A549 (cell line): ENCODE data around the gene DNASE2. TPM values are rescaled to one million over a fixed set of nuclear protein-coding genes. Genes with fewer than 3 reads are reported as not detected.
A peak's percentile ranks its signal among the peaks of the same experiment; 100 is the strongest.

Experiments
- ATAC-seq, 2 experiments: fragments of 200-7000 bp in 1 of 2; fragments of >200 bp in 1 of 2; cut with Nextera tagmentation in 1 of 2; cut with Tn5 transposase in 1 of 2; 3 replicates each; pipeline versions ENCODE4 v1.8.0 to v1.9.1; 2018 to 2020; ENCODE audit warnings: mild to moderate bottlenecking in 1 of 2, moderate library complexity in 1 of 2
- CTCF ChIA-PET: fragments of 300-600 bp; sonication (Branson Sonifier 250); formaldehyde crosslinking; extraction: SDS; loops from one replicate; lab custom pipeline; 2021; ENCODE audit warnings: antibody characterized with exemption, inconsistent platforms; lab: Yijun Ruan, JAX
- POLR2A ChIA-PET: fragments of 350-600 bp; formaldehyde crosslinking; extraction: SDS; loops from one replicate; lab custom pipeline; 2021; ENCODE audit warnings: antibody characterized with exemption, inconsistent platforms; lab: Yijun Ruan, JAX
- DNase-seq, 2 experiments: peaks; one replicate each; pipeline versions ENCODE4 v3.0.0 to v3.0.0-alpha.2; 2011 to 2016; ENCODE audit warnings: low read depth in 1 of 2, low spot score in 1 of 2
- FAIRE-seq: peaks from 2 replicates; lab custom pipeline; 2011; peaks lifted over from hg19 to GRCh38; lab: Jason Lieb, UNC
- H3K27ac ChIP-seq, 2 experiments: fragments of >200 bp; sonication (Bioruptor Twin); formaldehyde crosslinking; 3 replicates each; pipeline ENCODE4 v1.5.1; 2016 to 2017
- H3K4me1 ChIP-seq: fragments of >200 bp; sonication (Bioruptor Twin); formaldehyde crosslinking; 3 replicates; pipeline ENCODE4 v1.6.1; 2016
- H3K4me2 ChIP-seq: fragments of >200 bp; sonication (Bioruptor Twin); formaldehyde crosslinking; 3 replicates; pipeline ENCODE4 v1.6.1; 2016
- H3K4me3 ChIP-seq: fragments of >200 bp; sonication (Bioruptor Twin); formaldehyde crosslinking; 3 replicates; pipeline ENCODE4 v1.5.1; 2016
- H3K9me3 ChIP-seq: fragments of >200 bp; sonication (Bioruptor Twin); formaldehyde crosslinking; 3 replicates; pipeline ENCODE4 v1.6.1; 2016
- ATOH8 ChIP-seq: fragments of 250-450 bp; sonication (Bioruptor Pico); IDR thresholded peaks from 2 replicates; pipeline ENCODE4 v1.5.0; 2020; ENCODE audit warnings: low read depth, mild to moderate bottlenecking, moderate library complexity
- CBX2 ChIP-seq: fragments of 200-600 bp; sonication (generic); IDR thresholded peaks from 2 replicates; pipeline ENCODE4 v1.6.1; 2016; ENCODE audit warnings: low read depth, mild to moderate bottlenecking, borderline replicate concordance
- CEBPB ChIP-seq, 2 experiments: fragments of >200 bp in 1 of 2; sonication (Bioruptor Twin) in 1 of 2; formaldehyde crosslinking in 1 of 2; IDR thresholded peaks; 2 replicates each; pipeline ENCODE4 v1.6.1; 2012 to 2016
- CHD2 ChIP-seq: fragments of 150-350 bp; IDR thresholded peaks from 2 replicates; pipeline ENCODE4 v1.6.1; 2014; ENCODE audit warnings: low read length; ENCODE audit not compliant: partially characterized antibody
- ELK1 ChIP-seq: fragments of 150-350 bp; IDR thresholded peaks from 2 replicates; pipeline ENCODE4 v1.6.1; 2014; ENCODE audit warnings: low read depth, mild to moderate bottlenecking, low read length
- ESRRA ChIP-seq: fragments of 150-350 bp; IDR thresholded peaks from 2 replicates; pipeline ENCODE4 v1.6.1; 2014; ENCODE audit warnings: mild to moderate bottlenecking, low read length, borderline replicate concordance
- FOSB ChIP-seq: fragments of 250-450 bp; sonication (Bioruptor Pico); IDR thresholded peaks from 2 replicates; pipeline ENCODE4 v1.5.0; 2020; ENCODE audit warnings: mild to moderate bottlenecking, moderate library complexity
- FOSL2 ChIP-seq, 2 experiments: fragments of 450-650 bp in 1 of 2; fragments of >200 bp in 1 of 2; sonication (Bioruptor Twin) in 1 of 2; formaldehyde crosslinking; IDR thresholded peaks; 2 replicates each; pipeline versions ENCODE4 v1.5.0 to v1.6.1; 2016 to 2020; ENCODE audit warnings: mild to moderate bottlenecking in 1 of 2, moderate library complexity in 1 of 2
- FOXS1 ChIP-seq: fragments of 250-450 bp; sonication (Bioruptor Pico); IDR thresholded peaks from 2 replicates; pipeline ENCODE4 v1.5.0; 2020; ENCODE audit warnings: mild to moderate bottlenecking, moderate library complexity
- HEYL ChIP-seq: fragments of 250-450 bp; sonication (Bioruptor Pico); IDR thresholded peaks from 2 replicates; pipeline ENCODE4 v1.8.0; 2021; ENCODE audit warnings: mild to moderate bottlenecking, moderate library complexity
- HOXA7 ChIP-seq: fragments of 250-450 bp; sonication (Bioruptor Pico); IDR thresholded peaks from 2 replicates; pipeline ENCODE4 v1.5.0; 2020; ENCODE audit warnings: mild to moderate bottlenecking, moderate library complexity
- HOXB13 ChIP-seq: fragments of 250-450 bp; sonication (Bioruptor Pico); IDR thresholded peaks from 2 replicates; pipeline ENCODE4 v1.5.0; 2020; ENCODE audit warnings: low read depth, mild to moderate bottlenecking, moderate library complexity
- JUNB ChIP-seq: fragments of >200 bp; sonication (Bioruptor Twin); formaldehyde crosslinking; IDR thresholded peaks from 2 replicates; pipeline ENCODE4 v1.6.1; 2016
- KDM5A ChIP-seq: fragments of 200-600 bp; sonication (generic); IDR thresholded peaks from 2 replicates; pipeline ENCODE4 v1.6.1; 2016; ENCODE audit warnings: antibody characterized with exemption, mild to moderate bottlenecking
- MYC ChIP-seq: IDR thresholded peaks from 2 replicates; pipeline ENCODE4 v1.6.1; 2012; ENCODE audit warnings: mild to moderate bottlenecking, inconsistent platforms, low read length, improper control_type of control experiment, borderline replicate concordance
- NPAS2 ChIP-seq: fragments of 250-450 bp; sonication (Bioruptor Pico); IDR thresholded peaks from 2 replicates; pipeline ENCODE4 v1.8.0; 2022; ENCODE audit warnings: mild to moderate bottlenecking, moderate library complexity, borderline replicate concordance
- POLR2A ChIP-seq: IDR thresholded peaks from 2 replicates; pipeline ENCODE4 v1.6.1; 2012; ENCODE audit warnings: mild to moderate bottlenecking, low read length
- RAD21 ChIP-seq, 2 experiments: fragments of >200 bp in 1 of 2; sonication (Bioruptor Twin) in 1 of 2; formaldehyde crosslinking in 1 of 2; IDR thresholded peaks in 1 of 2; conservative IDR thresholded peaks in 1 of 2; 2 replicates in 1 of 2; 3 replicates in 1 of 2; pipeline ENCODE4 v1.6.1; 2012 to 2018; ENCODE audit warnings: inconsistent platforms in 1 of 2
- RARB ChIP-seq: fragments of 250-450 bp; sonication (Bioruptor Pico); IDR thresholded peaks from 2 replicates; pipeline ENCODE4 v1.8.0; 2021; ENCODE audit warnings: mild to moderate bottlenecking, moderate library complexity
- RFX5 ChIP-seq: fragments of 450-650 bp; IDR thresholded peaks from 2 replicates; pipeline ENCODE4 v1.7.1; 2014; ENCODE audit warnings: antibody characterized with exemption, mild to moderate bottlenecking, moderate library complexity
- SREBF2 ChIP-seq: fragments of 450-650 bp; IDR thresholded peaks from 2 replicates; pipeline ENCODE4 v1.6.1; 2014; ENCODE audit warnings: mild to moderate bottlenecking, moderate library complexity
- TP53 ChIP-seq: fragments of 250-450 bp; sonication (Bioruptor Pico); IDR thresholded peaks from 2 replicates; pipeline ENCODE4 v1.5.0; 2021; ENCODE audit warnings: mild to moderate bottlenecking, moderate library complexity
- ZNF302 ChIP-seq: fragments of 250-450 bp; sonication (Bioruptor Pico); IDR thresholded peaks from 2 replicates; pipeline ENCODE4 v1.9.0; 2021; ENCODE audit warnings: inconsistent platforms, mild to moderate bottlenecking, moderate library complexity
- WGBS: methylation state at CpG from one replicate; pipeline ENCODE4 v1.1.6; 2017; ENCODE audit errors: missing lambda C conversion rate; 5-methylcytosine and 5-hydroxymethylcytosine counted together
- polyA plus RNA-seq, 4 experiments: library from polyadenylated mRNA; depleted of rRNA in 3 of 4; stranded (reverse); fragments of >200 nt; fragmentation: RNase III in 1 of 4; extraction: RNeasy Plus Mini Kit Qiagen cat#74134 plus additional on column Dnase treatment in 1 of 4; gene quantifications; 2 replicates in 3 of 4; 3 replicates in 1 of 4; pipeline ENCODE4 v1.2.3, GENCODE V29; 2011 to 2017
- TF ChIP-seq, protein P1 (sequence below): IDR thresholded peaks from 2 replicates; pipeline ENCODE4 v1.6.1; 2012
- TF ChIP-seq, protein P2 (sequence below): IDR thresholded peaks from 2 replicates; pipeline ENCODE4 v1.6.1; 2012; ENCODE audit warnings: low read depth, borderline replicate concordance
- TF ChIP-seq, protein P3 (sequence below): IDR thresholded peaks from 2 replicates; pipeline ENCODE4 v1.6.1; 2012
- TF ChIP-seq, protein P4 (sequence below): fragments of >200 bp; sonication (Bioruptor Twin); formaldehyde crosslinking; IDR thresholded peaks from 3 replicates; pipeline ENCODE4 v1.6.1; 2016

DNASE2 gene
- polyA plus RNA-seq, 2 of the 4 experiments (the other 2 are of a cell fraction): 15.7 to 24.9 TPM

DNA sequence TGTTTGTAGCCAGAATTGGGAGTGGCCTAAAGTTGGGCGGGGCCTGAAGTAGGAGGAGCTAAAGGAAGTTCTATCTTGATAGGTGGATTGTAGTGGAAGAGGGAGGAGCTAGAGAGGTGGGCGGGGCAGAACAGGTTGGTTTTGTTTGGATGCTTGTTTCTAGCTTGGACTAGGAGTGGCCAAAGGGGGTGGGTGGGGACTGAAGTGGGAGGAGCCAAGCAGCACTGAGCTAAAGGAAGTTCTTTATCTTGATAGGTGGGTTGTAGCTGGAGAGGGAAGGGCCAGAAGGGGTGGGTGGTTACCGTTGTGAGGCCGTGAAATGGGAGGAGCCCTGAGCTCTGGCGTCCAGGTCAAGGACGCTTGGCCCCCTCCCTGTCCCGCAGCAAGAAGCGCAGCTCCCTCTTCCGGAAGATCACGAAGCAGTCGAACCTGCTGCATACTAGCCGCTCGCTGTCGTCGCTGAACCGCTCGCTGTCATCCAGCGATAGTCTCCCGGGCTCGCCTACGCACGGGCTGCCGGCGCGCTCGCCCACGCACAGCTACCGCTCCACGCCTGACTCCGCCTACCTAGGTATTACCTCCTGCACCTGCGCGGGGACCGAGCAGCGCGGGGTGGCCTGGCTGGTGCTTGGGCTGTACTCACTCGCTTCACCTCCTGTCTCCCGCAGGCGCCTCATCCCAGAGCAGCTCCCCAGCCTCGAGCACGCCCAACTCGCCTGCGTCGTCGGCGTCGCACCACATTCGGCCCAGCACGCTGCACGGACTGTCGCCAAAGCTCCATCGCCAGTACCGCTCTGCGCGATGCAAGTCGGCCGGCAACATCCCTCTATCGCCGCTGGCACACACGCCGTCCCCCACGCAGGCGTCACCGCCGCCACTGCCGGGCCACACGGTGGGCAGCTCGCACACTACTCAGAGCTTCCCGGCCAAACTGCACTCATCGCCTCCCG lies 8.0 kb downstream of the DNASE2 start:
- Histone ChIP-seq H3K4me2 (no peak overlapping the region), H3K4me1 (no peaks in the 10 kb centered on the region), H3K27ac (no peak overlapping the region), H3K4me3 (no peak overlapping the region), H3K9me3 (no peaks in the 10 kb centered on the region)
- POLR2A ChIA-PET: interaction anchor here (0.9 kb wide), 1 partner anchor 9 kb away, joined by 5 read pairs; no protein-coding TSS in a partner anchor
- peak; percentile 58 to 69; a peak in 3 of 6 replicates for ATAC-seq
- FAIRE-seq: no peak
- CTCF ChIA-PET: interaction anchor here (6.0 kb wide), 1 partner anchor 26 kb away, joined by 31 read pairs; no protein-coding TSS in a partner anchor
- peak in 1 of 2 experiments; percentile 64 for DNase-seq
- TF ChIP-seq, protein P1, sequence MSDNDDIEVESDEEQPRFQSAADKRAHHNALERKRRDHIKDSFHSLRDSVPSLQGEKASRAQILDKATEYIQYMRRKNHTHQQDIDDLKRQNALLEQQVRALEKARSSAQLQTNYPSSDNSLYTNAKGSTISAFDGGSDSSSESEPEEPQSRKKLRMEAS: no peak
- TF ChIP-seq, protein P2, sequence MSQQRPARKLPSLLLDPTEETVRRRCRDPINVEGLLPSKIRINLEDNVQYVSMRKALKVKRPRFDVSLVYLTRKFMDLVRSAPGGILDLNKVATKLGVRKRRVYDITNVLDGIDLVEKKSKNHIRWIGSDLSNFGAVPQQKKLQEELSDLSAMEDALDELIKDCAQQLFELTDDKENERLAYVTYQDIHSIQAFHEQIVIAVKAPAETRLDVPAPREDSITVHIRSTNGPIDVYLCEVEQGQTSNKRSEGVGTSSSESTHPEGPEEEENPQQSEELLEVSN: no peak
- TF ChIP-seq ATOH8 (CRISPR knock-in tag): no peak
- no peak for TF ChIP-seq HEYL (CRISPR knock-in tag)
- TF ChIP-seq TP53 (CRISPR knock-in tag): no peak
- no peak for TF ChIP-seq FOXS1 (CRISPR knock-in tag)
- TF ChIP-seq CHD2: no peak
- no peak for TF ChIP-seq NPAS2 (CRISPR knock-in tag)
- no peak for TF ChIP-seq KDM5A
- no peak for TF ChIP-seq FOSB (CRISPR knock-in tag)
- no peak for TF ChIP-seq ELK1
- no peak for TF ChIP-seq HOXB13 (CRISPR knock-in tag)
- TF ChIP-seq SREBF2: no peak
- TF ChIP-seq ZNF302 (CRISPR knock-in tag): no peak
- WGBS: 94% methylated on average over 51 of the region's 70 CpGs

DNA sequence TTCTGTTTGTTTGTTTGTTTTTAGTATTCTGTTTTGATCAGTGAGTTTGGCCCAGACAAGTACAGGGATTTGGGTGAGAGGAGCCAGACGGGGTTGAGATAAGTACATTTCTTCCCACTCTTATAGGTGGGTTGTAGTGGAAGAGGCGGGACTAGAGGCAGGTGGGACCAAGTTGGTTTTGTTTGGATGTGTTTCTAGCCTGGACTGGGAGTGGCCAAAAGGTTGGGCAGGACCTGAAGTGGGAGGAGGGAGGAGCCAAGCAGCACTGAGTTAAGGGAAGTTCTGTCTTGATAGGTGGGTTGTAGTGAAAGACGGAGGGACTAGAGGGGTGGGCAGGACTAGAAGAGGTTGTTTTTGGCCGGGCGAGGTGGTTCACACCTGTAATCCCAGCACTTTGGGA lies 9.0 kb downstream of the DNASE2 start:
- DNase-seq (no peak), FAIRE-seq (no peak), ATAC-seq (peak in 1 of 2 experiments; percentile 36; a peak in 3 of 6 replicates)
- no peak overlapping the region for H3K4me3 ChIP-seq
- H3K4me2 ChIP-seq: no peak overlapping the region
- H3K9me3 ChIP-seq: no peaks in the 10 kb centered on the region
- ChIA-PET CTCF (interaction anchor here (1.1 to 6.0 kb wide), 4 partner anchors 9 to 61 kb away, joined by 3 to 31 read pairs (median 4); partner anchors contain the start of gene DNASE2), POLR2A (interaction anchor here (0.9 kb wide), 1 partner anchor 10 kb away, joined by 5 read pairs; no protein-coding TSS in a partner anchor)
- H3K4me1 ChIP-seq: no peaks in the 10 kb centered on the region
- TF ChIP-seq ZNF302 (CRISPR knock-in tag) (no peak), CBX2 (no peak), ESRRA (no peak), CEBPB (IDR thresholded peaks at IDR 0.05) (no peak)
- TF ChIP-seq, protein P1: no peak
- WGBS: 93% methylated on average over 5 of the region's 5 CpGs
- H3K27ac ChIP-seq: no peak overlapping the region

- POLR2A ChIA-PET: no interaction called here
- 66% methylated on average over 3 of the region's 3 CpGs for WGBS
- TF ChIP-seq ESRRA (no peak), RFX5 (no peak), JUNB (no peak), HOXA7 (CRISPR knock-in tag) (no peak), TP53 (CRISPR knock-in tag) (no peak), KDM5A (no peak), FOSL2 (IDR thresholded peaks at IDR 0.05) (no peak), FOSL2 (CRISPR knock-in tag; IDR thresholded peaks at IDR 0.05) (no peak), RARB (no peak), RAD21 (conservative IDR thresholded peaks at IDR 0.05 in 1 of 2, IDR thresholded peaks at IDR 0.05 in 1 of 2) (no peak), POLR2A (no peak), MYC (no peak)
- TF ChIP-seq, protein P3, sequence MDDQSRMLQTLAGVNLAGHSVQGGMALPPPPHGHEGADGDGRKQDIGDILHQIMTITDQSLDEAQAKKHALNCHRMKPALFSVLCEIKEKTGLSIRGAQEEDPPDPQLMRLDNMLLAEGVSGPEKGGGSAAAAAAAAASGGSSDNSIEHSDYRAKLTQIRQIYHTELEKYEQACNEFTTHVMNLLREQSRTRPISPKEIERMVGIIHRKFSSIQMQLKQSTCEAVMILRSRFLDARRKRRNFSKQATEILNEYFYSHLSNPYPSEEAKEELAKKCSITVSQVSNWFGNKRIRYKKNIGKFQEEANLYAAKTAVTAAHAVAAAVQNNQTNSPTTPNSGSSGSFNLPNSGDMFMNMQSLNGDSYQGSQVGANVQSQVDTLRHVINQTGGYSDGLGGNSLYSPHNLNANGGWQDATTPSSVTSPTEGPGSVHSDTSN: no peak
- TF ChIP-seq, protein P4, sequence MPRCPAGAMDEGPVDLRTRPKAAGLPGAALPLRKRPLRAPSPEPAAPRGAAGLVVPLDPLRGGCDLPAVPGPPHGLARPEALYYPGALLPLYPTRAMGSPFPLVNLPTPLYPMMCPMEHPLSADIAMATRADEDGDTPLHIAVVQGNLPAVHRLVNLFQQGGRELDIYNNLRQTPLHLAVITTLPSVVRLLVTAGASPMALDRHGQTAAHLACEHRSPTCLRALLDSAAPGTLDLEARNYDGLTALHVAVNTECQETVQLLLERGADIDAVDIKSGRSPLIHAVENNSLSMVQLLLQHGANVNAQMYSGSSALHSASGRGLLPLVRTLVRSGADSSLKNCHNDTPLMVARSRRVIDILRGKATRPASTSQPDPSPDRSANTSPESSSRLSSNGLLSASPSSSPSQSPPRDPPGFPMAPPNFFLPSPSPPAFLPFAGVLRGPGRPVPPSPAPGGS: no peak
Measured at GRCh38 chr19:12871681-12872080, 9.6 kb downstream of the DNASE2 start.

More at GRCh38 chr19:12871681-12872080, 9.6 kb downstream of the DNASE2 start:
- H3K4me2 ChIP-seq: no peak overlapping the region
- no peak for ATAC-seq
- FAIRE-seq: no peak
- CTCF ChIA-PET: interaction anchor here (1.1 to 6.0 kb wide), 4 partner anchors 9 to 60 kb away, joined by 3 to 31 read pairs (median 4); partner anchors contain the start of gene DNASE2
- no peaks in the 10 kb centered on the region for H3K4me1 ChIP-seq
- H3K4me3 ChIP-seq: no peak overlapping the region
- no peak for DNase-seq
- no peaks in the 10 kb centered on the region for H3K9me3 ChIP-seq
- no peak overlapping the region for H3K27ac ChIP-seq
